Smooth muscle cell (in vitro differentiated cells): Measurements from ENCODE around the gene ARFGAP1. TPM values are rescaled to one million over a fixed set of nuclear protein-coding genes. Genes with fewer than 3 reads are reported as not detected.
A peak's percentile ranks its signal among the peaks of the same experiment; 100 is the strongest.
"Not testable (repeated sequence)": the region's sequence is repeated elsewhere in the genome, so short reads cannot be mapped to it uniquely, and the experiment has no call there.

ENCODE experiments used
- DNase-seq: peaks from one replicate; lab custom pipeline; 2025; ENCODE audit not compliant: unreplicated experiment; lab: John Stamatoyannopoulos, UW
- H2AFZ ChIP-seq: fragments of 200-600 bp; sonication (generic); 2 replicates; pipeline ENCODE4 v1.6.0; 2016; ENCODE audit warnings: antibody characterized with exemption, low read depth, mild to moderate bottlenecking
- H3F3A ChIP-seq: fragments of 200-600 bp; sonication (generic); 2 replicates; pipeline ENCODE4 v1.6.0; 2017; ENCODE audit warnings: antibody characterized with exemption, low read depth
- H3K27ac ChIP-seq: fragments of 200-600 bp; sonication (generic); 2 replicates; pipeline ENCODE4 v1.5.1; 2016; ENCODE audit warnings: low read depth, mild to moderate bottlenecking
- H3K27me3 ChIP-seq: fragments of 200-600 bp; sonication (generic); 2 replicates; pipeline ENCODE4 v1.6.1; 2016; ENCODE audit warnings: low read depth, mild to moderate bottlenecking
- H3K36me3 ChIP-seq: fragments of 200-600 bp; sonication (generic); 2 replicates; pipeline ENCODE4 v1.5.1; 2016; ENCODE audit warnings: low read depth
- H3K4me1 ChIP-seq: fragments of 200-600 bp; sonication (generic); 2 replicates; pipeline ENCODE4 v1.5.1; 2016; ENCODE audit warnings: low read depth
- H3K4me2 ChIP-seq: fragments of 200-600 bp; sonication (generic); 2 replicates; pipeline ENCODE4 v1.6.0; 2016; ENCODE audit warnings: mild to moderate bottlenecking
- H3K4me3 ChIP-seq: fragments of 200-600 bp; sonication (generic); 2 replicates; pipeline ENCODE4 v1.5.1; 2016; ENCODE audit warnings: mild to moderate bottlenecking
- H3K79me2 ChIP-seq: fragments of 200-600 bp; sonication (generic); 2 replicates; pipeline ENCODE4 v1.6.0; 2016; ENCODE audit warnings: low read depth, mild to moderate bottlenecking
- H3K9ac ChIP-seq: fragments of 200-600 bp; sonication (generic); 2 replicates; pipeline ENCODE4 v1.6.0; 2016; ENCODE audit warnings: low read depth
- H3K9me3 ChIP-seq: fragments of 200-600 bp; sonication (generic); replicated peaks from 2 replicates; pipeline ENCODE4 v1.5.1; 2016; ENCODE audit warnings: low read depth
- H4K20me1 ChIP-seq: fragments of 200-600 bp; sonication (generic); 2 replicates; pipeline ENCODE4 v1.6.0; 2016; ENCODE audit warnings: low read depth
- CTCF ChIP-seq: fragments of 200-600 bp; sonication (generic); IDR thresholded peaks from 2 replicates; pipeline ENCODE4 v1.5.1; 2017; ENCODE audit warnings: borderline replicate concordance, mild to moderate bottlenecking, antibody characterized with exemption; ENCODE audit not compliant: insufficient read depth, poor library complexity, severe bottlenecking
- WGBS: methylation state at CpG from one replicate; pipeline ENCODE4 v1.1.7; 2016; ENCODE audit warnings: low lambda C conversion rate; 5-methylcytosine and 5-hydroxymethylcytosine counted together
- polyA plus RNA-seq: library from polyadenylated mRNA; unstranded; fragments of >200 nt; fragmentation: Nextera tagmentation; extraction: Ambion mirVana; gene quantifications from 2 replicates; pipeline ENCODE4 v1.2.1, GENCODE V29; 2016
- total RNA-seq: library from RNA; depleted of rRNA; stranded (reverse); fragments of >200 nt; gene quantifications from 2 replicates; pipeline ENCODE4 v1.2.3, GENCODE V29; 2014

The ARFGAP1 gene
- total and polyA plus RNA-seq, 2 experiments from 2014 or later, result 101 to 169 TPM

- Histone ChIP-seq H3K9me3 (no peaks in the 10 kb centered on the region), H4K20me1 (no peaks in the 10 kb centered on the region), H2AFZ (no peak overlapping the region), H3K4me2 (no peak overlapping the region), H3K79me2 (no peaks in the 10 kb centered on the region), H3K9ac (no peak overlapping the region), H3K27me3 (peaks cover 21% of the 10 kb centered on the region), H3K4me1 (peaks cover 20% of the 10 kb centered on the region), H3K36me3 (no peaks in the 10 kb centered on the region), H3F3A (no peaks in the 10 kb centered on the region), H3K4me3 (no peak overlapping the region), H3K27ac (no peak overlapping the region)
- no peak for DNase-seq
- TF ChIP-seq CTCF, result no peak
- 91% methylated on average over 15 of the region's 15 CpGs for WGBS
Measured at GRCh38 chr20:63249891-63250290, 22.7 kb upstream of the ARFGAP1 start.

- H3K4me3 ChIP-seq, H3F3A ChIP-seq, H3K9me3 ChIP-seq, H3K4me2 ChIP-seq, H3K9ac ChIP-seq, H3K79me2 ChIP-seq, DNase-seq, H3K27ac ChIP-seq, H2AFZ ChIP-seq, H3K36me3 ChIP-seq, H4K20me1 ChIP-seq: not testable (repeated sequence)
- TF ChIP-seq CTCF, result peak; percentile 23
- H3K27me3 ChIP-seq, result peaks cover 29% of the 10 kb centered on the region
- peaks cover 23% of the 10 kb centered on the region for H3K4me1 ChIP-seq
- WGBS, result 49% methylated on average over 14 of the region's 14 CpGs
Measured at GRCh38 chr20:63251350-63251749, 21.3 kb upstream of the ARFGAP1 start.

- no peak for DNase-seq
- Histone ChIP-seq H3K9me3 (no peaks in the 10 kb centered on the region), H3K36me3 (no peaks in the 10 kb centered on the region), H3K27me3 (peaks cover 29% of the 10 kb centered on the region), H3K4me1 (peaks cover 23% of the 10 kb centered on the region), H3K79me2 (no peaks in the 10 kb centered on the region), H2AFZ (no peak overlapping the region), H4K20me1 (no peaks in the 10 kb centered on the region), H3K27ac (no peak overlapping the region), H3K4me2 (no peak overlapping the region), H3K4me3 (no peak overlapping the region), H3K9ac (no peak overlapping the region), H3F3A (no peaks in the 10 kb centered on the region)
- no peak for TF ChIP-seq CTCF
- WGBS, result 93% methylated on average over 8 of the region's 8 CpGs
Measured at GRCh38 chr20:63252284-63252711, 20.3 kb upstream of the ARFGAP1 start.

- H3K4me2 ChIP-seq, result peak overlapping the region; percentile 94
- no peaks in the 10 kb centered on the region for H3K36me3 ChIP-seq
- H3K27me3 ChIP-seq, result peaks cover 29% of the 10 kb centered on the region
- no peaks in the 10 kb centered on the region for H3F3A ChIP-seq
- peak overlapping the region; percentile 74 for H2AFZ ChIP-seq
- peak overlapping the region; percentile 58 for H3K4me3 ChIP-seq
- no peak for DNase-seq
- H3K9ac ChIP-seq, result no peak overlapping the region
- no peaks in the 10 kb centered on the region for H3K79me2 ChIP-seq
- H3K9me3 ChIP-seq, result no peaks in the 10 kb centered on the region
- WGBS, result 23% methylated on average over 15 of the region's 16 CpGs
- no peak overlapping the region for H3K27ac ChIP-seq
- H4K20me1 ChIP-seq, result no peaks in the 10 kb centered on the region
- peaks cover 23% of the 10 kb centered on the region for H3K4me1 ChIP-seq
- TF ChIP-seq CTCF, result no peak
Measured at GRCh38 chr20:63253065-63253437, 19.6 kb upstream of the ARFGAP1 start.
